Neural cell (in vitro differentiated cells): ENCODE results near the gene ZDHHC14.

ENCODE experiments used
- POLR2AphosphoS5 ChIP-seq: IDR thresholded peaks from 2 replicates; pipeline ENCODE4 v1.6.1; 2012
- TAF1 ChIP-seq: IDR thresholded peaks from 2 replicates; pipeline ENCODE4 v1.6.1; 2012; ENCODE audit warnings: low read depth

- TF ChIP-seq TAF1 (no peak), POLR2AphosphoS5 (no peak)
Measured at GRCh38 chr6:157533048-157533871, 152.3 kb downstream of the ZDHHC14 start.
